GM12892 (cell line): ENCODE measurements around the gene GBE1.

Experiments used
- DNase-seq: peaks from one replicate; pipeline ENCODE4 v3.0.0; 2011; ENCODE audit not compliant: insufficient read length
- FAIRE-seq: peaks from 2 replicates; lab custom pipeline; 2011; peaks lifted over from hg19 to GRCh38; lab: Jason Lieb, UNC
- POLR2A ChIP-seq: IDR thresholded peaks from 2 replicates; pipeline ENCODE4 v1.6.1; 2011; ENCODE audit warnings: low read depth, low read length, control low read depth
- POLR2AphosphoS5 ChIP-seq: IDR thresholded peaks from 2 replicates; pipeline ENCODE4 v1.6.1; 2011; ENCODE audit warnings: low read depth, low read length, control low read depth
- TAF1 ChIP-seq: IDR thresholded peaks from 2 replicates; pipeline ENCODE4 v1.6.1; 2011; ENCODE audit warnings: low read depth, mild to moderate bottlenecking, control low read depth, low read length, borderline replicate concordance

Gene GBE1

DNA sequence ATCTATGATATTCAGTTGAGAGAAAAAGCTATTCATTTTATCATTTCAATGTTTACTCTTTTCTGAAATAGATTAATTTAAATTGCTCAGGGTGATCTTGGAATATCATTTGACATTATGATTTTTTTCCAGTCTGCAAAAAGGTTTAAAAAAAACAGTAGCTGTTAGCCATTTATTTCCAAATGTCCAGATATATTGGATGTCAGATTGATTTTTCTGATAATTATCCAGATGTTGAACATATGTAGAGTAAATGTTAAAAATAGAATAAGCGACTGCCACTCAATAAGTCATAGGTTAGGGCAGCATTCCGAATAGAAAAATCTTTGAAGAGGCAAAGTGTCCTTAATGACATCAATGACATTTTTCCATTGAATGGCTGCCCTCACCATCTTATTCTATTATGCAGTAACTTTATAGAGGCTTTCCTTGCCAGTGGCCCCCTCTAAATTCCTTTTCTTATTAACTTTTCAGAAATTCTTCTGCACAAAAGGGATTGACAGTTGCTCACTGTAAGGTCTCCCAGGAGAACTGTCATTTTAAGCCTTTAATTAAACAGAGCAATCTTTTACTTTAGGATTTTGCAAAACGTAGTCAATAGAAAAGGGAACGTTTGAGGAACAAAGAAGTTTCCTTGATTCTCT is 316.5 kb downstream of the GBE1 start:
- FAIRE-seq (no peak), DNase-seq (no peak)
- TF ChIP-seq POLR2A (no peak), TAF1 (no peak), POLR2AphosphoS5 (no peak)

DNA sequence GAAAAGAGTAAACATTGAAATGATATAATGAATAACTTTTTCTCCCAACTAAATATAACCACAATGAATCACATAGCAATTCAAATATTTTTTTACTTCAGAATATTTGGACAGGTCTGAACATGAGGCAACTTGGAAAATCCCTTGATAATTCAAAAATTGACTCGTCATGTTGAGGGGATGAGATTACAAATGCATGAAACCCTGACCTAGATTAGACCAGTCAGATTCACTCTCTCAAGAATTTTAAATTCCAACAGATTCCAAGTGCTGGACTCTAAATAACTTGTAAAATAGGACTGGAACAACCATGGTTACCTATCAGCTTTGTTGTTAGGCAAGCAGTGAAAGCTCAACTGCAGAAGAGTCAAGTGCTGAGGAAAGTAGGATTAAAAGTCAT is 317.5 kb downstream of the GBE1 start:
- DNase-seq (no peak), FAIRE-seq (no peak)
- no peak for TF ChIP-seq TAF1
- no peak for TF ChIP-seq POLR2AphosphoS5
- no peak for TF ChIP-seq POLR2A

- DNase-seq: no peak
- no peak for FAIRE-seq
- TF ChIP-seq POLR2AphosphoS5: no peak
- no peak for TF ChIP-seq TAF1
- TF ChIP-seq POLR2A: no peak
Observed at GRCh38 chr3:81443457-81443782, 318.0 kb downstream of the GBE1 start.

GRCh38 chr3:81442758-81443456 is 318.5 kb downstream of the GBE1 start:
- DNase-seq (no peak), FAIRE-seq (no peak)
- no peak for TF ChIP-seq POLR2AphosphoS5
- TF ChIP-seq TAF1: no peak
- TF ChIP-seq POLR2A: no peak

GRCh38 chr3:81440661-81441060 is 320.8 kb downstream of the GBE1 start:
- FAIRE-seq: no peak
- TF ChIP-seq POLR2A (no peak), POLR2AphosphoS5 (no peak), TAF1 (no peak)
- DNase-seq: no peak
